NCI-H82 (cell line): ENCODE data around the gene SLC25A45.

Source experiments
- DNase-seq: peaks from one replicate; lab custom pipeline; 2025; lab: John Stamatoyannopoulos, UW

Gene SLC25A45

DNA sequence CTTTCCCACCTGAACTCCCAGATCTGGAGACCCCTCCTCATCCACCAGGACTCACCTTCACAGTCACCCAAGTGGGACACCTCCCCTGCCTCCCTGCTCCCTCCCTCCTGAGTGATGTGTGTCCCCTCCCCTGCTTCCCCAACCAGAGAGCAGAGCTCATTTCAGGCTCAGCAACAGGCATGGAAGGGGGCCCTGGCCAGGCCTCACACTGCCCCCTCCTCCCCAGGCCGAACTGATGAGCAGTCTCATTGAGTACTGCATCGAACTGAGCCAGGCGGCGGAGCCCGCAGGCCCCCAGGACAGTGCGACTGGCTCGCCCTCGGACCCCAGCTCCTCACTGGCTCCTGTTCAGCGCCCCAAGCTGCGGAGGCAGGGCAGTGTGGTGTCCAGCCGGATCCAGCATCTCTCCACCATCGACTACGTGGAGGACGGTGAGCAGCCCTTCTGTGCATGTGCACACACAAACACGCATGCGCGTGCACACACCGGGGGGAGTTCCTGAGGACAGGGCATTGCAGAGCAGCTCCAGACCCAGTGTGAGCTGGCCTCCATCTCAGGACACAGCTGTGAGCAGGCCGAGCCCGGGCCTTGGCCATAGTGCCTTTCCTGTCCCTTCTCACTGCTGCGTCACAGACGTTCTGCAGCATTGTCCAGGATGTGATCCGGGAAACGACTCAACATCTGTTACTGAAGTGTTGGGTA lies 22.3 kb upstream of the SLC25A45 start:
- DNase-seq = no peak

DNA sequence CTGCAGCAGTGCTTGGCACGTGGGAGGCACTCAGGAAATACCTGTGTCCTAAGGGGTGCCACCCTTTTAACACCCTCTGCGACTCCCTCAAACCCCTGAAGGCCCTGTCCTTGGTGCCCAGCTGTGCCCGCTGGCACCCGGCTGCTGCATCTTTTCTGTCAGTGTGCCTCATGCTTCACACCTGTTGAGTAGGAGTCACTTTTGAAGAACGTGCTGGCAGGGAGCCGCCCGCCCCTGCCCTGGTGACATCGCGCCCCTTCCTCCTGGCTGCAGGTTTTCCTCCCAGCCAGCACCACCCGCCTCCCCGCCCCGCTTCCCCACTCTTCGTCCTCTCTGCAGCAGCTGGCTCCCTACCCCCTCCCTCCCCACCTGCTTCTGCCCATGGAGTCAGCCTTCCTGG lies 21.8 kb upstream of the SLC25A45 start:
- no peak for DNase-seq

GRCh38 chr11:65403607-65404121 lies 21.2 kb upstream of the SLC25A45 start:
- no peak for DNase-seq

DNA sequence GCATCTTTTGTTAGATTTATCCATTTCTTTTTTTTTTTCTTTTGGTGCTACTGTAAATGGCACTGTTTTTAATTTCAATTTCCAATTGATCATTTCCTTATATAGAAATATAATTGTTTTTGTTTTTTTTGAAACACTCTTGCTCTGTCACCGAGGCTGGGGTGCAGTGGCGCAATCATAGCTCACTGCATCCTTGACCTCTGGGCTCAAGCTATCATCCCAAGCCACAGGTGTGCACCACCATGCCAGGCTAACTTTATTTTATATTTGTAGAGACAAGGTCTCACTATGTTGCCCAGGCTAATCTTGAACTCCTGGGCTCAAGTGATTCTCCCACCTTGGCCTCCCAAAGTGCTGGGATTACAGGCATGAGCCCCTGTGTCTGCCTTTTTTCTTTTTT lies 20.3 kb upstream of the SLC25A45 start:
- no peak for DNase-seq

GRCh38 chr11:65401803-65402248 lies 19.4 kb upstream of the SLC25A45 start:
- no peak for DNase-seq

DNA sequence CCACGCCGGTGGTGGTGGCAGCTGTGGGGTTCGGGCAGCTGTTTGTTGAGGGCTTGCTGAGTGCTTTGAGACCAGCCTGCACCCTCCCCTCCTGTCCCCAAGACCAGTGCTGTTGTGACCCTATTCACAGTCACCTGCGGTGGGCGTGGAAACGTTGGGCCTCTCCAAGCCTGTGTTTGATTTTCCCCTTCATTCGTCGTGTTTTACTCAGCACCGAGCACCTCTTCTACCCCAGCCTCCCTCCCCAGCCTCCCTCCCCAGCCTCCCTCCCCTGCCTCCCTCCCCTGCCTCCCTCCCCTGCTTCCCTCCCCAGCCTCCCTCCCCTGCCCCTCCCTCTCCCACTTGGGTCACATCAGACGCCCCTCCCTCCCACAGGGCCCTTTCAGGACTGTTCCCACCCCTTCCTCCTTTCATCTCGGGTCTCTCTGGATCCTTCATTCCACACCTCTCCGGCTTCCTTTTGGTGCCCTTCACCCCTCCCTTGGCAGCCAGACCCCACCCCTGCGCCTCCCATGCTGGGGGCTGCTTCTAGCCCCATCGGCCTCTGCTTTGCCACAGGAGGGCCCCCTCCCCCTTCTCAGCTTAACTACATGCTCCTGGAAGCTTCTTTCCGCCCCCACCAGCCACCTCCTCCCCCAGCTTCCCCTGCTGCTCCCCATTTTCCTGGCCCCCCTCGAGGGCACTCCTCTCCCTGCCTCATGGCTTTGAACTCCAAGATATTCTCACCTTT lies 18.8 kb upstream of the SLC25A45 start:
- no peak for DNase-seq

DNA sequence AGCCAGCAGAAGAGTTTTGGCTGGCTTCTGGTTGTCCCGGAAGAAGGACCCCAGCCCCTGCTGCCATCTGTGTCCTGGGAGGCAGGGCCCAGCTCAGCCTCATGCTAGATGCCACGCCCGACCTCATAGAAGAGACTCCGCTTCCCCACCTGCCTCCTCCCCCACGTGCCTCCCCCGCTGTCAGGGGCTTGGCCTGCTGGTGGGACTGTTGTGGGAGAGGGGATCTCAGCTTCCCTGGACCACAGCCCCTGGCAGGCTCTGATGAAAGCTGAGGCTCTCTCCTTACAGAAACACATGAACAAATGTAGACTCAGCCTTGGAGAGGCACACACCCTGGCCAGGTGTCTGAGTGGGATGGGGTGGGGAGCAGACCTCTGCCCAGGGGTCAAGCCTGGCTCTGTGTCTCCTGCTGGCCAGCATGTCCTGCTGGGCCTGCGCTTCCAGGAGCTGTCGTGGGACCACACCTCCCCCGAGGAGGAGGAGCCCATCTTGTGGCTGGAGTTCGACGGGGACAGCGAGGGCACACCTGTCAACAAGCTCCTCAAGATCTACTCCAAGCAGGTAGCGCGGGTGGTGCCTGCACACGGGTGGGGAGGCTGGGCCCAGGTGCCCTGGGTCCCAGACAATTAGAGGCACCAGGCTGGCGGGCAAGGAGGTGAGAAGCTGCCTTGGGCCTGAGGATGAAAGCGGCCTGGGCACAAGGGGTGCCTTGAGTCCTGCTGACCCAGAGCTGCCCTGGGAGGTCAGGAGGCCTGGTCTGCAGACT lies 18.0 kb upstream of the SLC25A45 start:
- DNase-seq = no peak

DNA sequence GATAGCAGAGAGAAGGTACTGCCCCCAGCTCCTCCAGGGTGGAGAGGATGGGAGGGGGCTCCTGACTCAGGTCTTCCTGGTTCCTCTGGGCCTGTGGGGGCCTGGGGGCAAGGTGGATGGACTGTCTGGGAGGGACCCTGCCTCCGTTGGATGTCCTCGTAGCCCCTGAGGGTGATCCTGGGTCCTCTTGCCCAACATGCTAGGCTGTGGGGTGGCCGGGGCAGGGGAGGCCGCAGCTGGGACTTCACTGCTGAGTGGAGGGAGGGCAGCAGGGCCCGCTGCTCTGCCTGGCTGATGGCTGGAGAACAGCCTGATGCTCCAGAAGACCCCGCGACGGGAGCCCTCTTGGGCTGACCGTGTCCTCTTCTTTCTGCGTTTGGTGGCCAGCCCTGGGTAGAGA lies 17.4 kb upstream of the SLC25A45 start:
- no peak for DNase-seq

- no peak for DNase-seq
These were observed 16.8 kb upstream of the SLC25A45 start for GRCh38 chr11:65399249-65399648.

DNA sequence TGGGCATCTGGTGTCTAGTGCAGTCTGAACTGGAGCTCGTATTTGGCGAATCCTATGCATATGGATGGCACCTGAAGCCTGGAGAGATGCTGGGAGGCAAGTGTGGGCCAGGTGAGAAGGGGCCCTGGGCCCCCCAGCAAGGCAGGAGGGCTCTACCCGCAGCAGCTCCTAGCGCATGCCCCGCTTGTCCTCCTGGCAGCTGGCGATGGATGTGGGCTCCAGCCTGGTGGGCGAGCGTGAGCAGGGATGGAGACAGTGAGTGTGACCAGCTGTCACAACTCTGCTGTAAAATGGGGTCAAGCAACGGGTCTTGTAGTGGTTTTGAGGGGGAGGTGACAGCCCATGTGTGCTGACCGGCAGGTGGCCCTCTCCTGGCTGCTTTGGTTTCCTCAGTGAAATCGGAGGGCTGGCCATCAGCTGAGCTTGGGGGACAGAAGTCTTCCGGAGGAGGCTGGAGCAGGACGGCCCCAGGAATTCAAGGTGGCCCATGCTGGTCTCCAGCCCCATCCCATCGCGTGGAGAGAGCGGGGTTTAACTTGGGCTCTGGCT lies 16.0 kb upstream of the SLC25A45 start:
- no peak for DNase-seq

DNA sequence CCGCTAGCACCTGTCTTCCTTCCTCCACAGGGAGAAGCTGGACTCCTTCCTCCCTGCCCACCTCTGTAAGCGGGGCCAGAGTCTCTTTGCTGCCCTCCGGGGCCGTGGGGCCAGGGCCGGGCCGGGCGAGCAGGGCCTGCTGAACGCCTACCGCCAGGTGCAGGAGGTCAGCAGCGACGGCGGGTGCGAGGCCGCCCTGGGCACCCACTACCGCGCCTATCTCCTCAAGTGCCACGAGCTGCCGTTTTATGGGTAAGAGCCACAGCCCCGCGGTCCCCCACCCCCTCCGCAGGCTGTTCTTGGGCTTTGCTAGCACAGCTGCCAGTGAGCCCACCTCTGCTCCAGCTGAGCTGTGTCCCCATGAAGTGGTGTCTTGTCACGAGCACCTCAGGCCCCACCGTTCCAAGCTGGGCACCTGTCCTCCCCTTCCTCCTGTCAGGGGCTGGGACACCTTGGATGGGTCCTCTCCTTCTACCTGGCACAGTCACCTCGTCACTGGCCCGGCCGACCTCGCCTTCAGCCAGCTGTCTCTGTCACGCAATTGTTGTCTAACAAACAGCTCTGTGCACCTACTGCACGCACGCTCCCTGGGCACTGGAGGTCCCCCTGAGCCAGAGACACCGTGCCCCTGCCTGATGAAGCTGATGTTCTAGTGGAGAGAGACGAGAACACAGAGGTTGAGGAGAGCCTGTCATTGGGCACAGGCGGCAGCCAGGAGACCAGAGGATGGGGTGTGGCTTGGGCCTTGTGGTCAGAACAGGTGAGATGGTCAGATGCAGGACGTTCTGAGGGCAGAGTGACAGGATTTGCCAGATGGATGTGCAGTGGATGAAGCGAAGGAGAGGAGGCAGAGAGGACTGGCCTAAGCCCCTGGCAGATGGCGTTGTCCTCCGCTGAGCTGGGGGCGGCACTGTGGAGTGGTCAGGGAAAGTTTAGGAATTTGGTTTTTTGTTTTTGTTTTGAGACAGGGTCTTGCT lies 14.6 kb upstream of the SLC25A45 start:
- no peak for DNase-seq

- DNase-seq = no peak
These were observed 13.6 kb upstream of the SLC25A45 start for GRCh38 chr11:65395961-65396530.

DNA sequence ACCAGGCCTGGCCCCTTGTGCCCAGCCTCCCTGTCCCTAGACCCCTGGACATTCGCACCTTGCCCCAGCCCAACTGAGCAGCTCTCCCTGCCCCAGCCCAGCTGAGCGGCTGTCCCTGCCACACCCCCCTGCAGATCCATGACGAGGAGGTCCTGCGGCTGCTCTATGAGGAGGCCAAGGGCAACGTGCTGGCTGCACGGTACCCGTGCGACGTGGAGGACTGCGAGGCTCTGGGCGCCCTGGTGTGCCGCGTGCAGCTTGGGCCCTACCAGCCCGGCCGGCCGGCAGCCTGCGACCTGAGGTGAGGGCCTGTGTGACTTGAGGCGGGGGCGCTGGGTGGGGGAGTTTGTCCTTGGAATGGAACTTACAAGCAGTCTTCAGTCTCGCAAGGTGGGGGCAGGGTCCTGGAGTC lies 11.7 kb upstream of the SLC25A45 start:
- DNase-seq = no peak

DNA sequence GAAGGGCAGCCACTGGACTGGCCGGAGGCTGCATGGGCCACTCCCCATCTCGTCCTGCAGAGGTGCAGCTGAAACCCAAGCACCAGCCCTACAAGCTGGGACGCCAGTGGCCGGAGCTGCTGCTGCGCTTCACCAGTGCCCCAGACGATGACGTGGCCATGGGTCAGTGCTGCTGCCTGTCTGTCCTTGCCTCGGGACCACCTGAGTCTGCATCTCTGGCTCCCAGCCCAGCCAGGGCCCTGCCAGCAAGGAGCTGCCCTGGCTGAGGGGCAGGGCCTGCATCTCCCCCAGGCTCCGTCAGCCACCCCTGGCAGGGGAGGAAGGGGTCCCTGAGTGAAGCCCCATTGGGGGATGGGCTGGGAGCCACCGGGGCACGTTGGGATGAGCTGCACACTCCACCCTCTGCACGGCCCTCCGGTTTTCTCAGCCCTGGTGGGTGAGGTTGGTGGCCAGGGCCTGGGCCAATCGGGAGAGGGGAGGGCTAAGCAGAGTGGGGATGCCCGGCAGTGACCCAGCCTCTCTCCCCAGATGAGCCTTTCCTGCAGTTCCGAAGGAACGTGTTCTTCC lies 11.2 kb upstream of the SLC25A45 start:
- no peak for DNase-seq

DNA sequence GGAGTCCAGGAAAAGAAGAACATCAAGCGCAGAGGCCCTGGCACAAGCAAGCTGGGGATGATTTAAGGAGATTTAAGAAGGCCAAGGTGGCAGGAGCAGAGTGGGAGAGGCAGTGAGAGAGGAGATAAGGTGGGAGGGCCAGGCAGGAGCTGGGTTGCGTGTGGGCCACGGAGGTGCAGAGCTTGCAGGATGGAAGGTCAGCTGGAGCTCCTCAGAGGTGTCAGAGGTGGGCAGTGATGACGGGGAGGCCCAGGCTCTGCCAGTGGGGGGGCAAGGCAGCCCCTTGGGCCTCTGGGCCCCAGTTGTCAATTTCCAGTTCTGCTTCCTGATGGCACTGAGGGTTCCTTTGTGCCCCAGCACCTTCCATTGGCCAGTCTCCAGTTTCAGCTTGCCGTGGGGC lies 10.5 kb upstream of the SLC25A45 start:
- DNase-seq = no peak

DNA sequence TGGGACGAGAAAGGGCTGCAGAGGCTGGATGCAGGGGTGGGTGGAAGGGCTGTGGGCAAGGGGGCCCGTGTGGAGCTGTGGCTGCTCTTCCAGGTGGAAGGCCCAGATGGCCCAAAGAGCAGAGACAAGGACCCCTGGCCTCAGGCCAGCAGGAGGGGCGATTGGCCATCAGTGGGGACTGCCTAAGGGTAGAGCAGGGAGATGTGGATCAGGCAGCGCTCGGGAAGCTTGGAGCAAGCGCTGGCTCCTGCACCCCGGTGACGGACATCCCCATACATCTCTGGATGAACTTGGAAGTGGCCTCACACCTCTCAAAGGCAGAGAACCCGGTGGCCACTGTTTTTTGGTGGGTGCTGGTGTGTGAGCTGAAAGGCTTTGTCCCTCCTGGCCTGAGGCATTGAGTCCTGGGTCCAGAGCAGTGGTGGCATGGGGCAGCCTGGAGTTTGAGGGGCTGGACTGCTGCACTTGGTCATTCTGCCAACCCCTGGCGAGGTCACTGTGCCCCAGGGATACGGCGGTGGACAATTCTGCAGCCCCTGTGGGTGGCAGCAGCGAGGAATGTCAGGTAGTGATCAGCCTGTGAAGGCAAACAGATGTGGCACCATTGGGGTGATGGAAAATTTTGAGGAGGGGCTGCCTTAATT lies 9.9 kb upstream of the SLC25A45 start:
- no peak for DNase-seq

DNA sequence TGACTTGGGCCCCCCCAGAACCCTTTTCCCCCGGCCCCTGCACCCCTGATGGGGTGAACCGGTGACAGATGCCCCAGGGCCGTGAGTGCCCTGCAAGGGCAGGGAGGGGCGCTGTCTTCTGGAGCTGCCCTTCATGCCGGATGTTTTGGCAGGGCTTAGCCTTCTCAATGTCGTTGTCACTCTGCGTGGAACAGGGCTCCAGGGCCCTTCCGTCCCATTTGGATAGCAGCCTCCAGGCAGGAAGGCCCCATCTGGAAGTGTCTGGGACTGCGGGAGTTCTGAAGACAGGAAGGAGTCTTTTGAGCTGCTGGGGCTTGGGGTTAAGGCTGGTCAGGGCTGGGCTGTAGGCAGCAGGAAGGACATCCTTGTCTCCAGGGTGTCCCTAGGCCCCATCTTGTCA lies 8.6 kb upstream of the SLC25A45 start:
- DNase-seq = no peak

DNA sequence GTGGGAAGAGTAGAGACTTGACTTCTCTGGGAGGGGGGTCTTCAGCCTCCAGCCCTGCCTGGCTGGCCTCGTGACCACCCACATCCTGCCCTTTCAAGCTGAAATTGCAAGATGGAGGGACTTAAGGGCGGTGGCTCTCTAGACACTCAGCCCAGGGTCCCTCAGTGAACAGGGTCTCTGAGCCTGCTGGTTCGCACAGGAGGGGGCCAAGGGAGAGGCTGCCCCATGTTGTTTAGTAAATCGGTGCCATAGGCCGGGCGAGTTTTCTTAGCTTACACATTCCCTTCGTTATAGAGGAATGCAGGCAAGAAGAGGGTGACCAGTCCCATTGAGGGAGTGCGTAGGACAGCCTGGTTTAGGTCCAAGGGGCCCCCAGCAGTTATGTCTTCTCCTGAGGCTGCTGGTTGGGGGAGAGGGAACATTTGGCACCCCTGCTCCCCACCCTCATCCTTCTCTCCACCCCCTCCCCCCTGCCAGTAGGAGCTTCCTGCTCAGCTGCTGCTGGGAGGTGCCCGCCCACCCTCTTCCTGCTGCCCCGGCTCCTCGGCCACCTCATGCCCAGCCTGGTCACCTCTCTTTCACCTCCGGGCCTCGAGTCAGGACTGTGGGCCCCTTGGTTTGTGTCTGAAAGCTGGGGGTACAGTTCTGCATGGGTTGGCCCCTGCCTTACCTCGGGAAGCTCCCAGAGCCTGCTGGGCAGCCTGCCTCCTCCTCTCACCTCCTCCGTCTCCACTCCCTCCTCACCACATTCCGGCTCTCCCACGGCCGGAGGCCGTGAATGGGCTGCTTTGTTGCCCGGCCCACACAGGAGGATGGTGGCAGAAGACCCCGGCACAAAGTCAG lies 7.9 kb upstream of the SLC25A45 start:
- DNase-seq = no peak
